GM12874 (cell line): ENCODE measurements around the gene CACNA2D4.

Experiments
- TF ChIP-seq, protein P1 (sequence below): IDR thresholded peaks from 2 replicates; pipeline ENCODE4 v1.5.1; 2011; ENCODE audit warnings: low read depth, mild to moderate bottlenecking, control low read depth, low read length, moderate library complexity; ENCODE audit not compliant: insufficient read depth

The CACNA2D4 gene

DNA sequence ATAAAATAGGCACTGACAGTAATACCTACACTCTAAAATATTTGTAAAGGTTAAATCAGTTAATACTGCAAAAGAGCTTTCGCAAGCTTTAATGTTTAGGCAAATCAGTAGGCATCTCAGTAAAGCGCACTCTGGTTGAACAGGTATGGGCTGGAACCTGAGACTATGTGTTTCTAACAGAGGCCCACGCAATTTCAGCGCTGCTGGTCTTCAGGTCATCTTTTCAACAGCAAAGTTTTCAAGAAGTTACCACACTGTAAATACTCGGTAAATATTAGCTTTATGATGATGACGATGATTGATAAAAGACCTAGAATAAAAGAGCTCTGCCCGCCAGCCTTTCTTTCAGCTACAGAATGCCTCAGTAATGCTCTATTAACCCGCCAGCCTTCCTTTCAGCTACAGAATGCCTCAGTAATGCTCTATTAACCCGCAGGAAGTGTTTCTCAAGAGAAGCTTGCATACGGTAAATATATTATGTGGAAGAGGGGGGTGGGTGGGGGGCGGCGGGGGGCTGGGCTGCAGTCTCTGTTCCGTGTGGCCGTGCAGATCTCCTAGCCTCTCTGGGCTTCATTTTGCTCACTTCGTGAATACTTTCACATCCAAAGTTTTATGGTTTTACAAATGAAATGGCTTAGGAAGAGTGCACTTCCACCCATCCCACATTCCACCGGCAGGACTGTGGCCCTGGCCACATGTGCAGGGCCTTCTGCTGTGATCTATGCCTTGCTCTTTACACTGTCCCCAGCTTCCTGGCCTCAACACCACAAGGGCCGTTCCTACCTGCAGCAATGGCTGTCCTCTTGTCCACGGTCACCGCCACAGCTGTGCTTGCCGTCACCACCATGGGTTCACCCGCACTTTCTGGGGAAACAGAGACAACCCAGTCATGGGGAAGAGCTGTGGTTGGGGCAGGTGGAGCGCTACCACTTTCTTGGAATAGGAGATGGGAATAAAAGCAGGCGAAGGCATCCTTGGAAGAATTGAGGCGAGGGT is 78.2 kb downstream of the CACNA2D4 start:
- TF ChIP-seq, protein P1, sequence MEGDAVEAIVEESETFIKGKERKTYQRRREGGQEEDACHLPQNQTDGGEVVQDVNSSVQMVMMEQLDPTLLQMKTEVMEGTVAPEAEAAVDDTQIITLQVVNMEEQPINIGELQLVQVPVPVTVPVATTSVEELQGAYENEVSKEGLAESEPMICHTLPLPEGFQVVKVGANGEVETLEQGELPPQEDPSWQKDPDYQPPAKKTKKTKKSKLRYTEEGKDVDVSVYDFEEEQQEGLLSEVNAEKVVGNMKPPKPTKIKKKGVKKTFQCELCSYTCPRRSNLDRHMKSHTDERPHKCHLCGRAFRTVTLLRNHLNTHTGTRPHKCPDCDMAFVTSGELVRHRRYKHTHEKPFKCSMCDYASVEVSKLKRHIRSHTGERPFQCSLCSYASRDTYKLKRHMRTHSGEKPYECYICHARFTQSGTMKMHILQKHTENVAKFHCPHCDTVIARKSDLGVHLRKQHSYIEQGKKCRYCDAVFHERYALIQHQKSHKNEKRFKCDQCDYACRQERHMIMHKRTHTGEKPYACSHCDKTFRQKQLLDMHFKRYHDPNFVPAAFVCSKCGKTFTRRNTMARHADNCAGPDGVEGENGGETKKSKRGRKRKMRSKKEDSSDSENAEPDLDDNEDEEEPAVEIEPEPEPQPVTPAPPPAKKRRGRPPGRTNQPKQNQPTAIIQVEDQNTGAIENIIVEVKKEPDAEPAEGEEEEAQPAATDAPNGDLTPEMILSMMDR = no peak

DNA sequence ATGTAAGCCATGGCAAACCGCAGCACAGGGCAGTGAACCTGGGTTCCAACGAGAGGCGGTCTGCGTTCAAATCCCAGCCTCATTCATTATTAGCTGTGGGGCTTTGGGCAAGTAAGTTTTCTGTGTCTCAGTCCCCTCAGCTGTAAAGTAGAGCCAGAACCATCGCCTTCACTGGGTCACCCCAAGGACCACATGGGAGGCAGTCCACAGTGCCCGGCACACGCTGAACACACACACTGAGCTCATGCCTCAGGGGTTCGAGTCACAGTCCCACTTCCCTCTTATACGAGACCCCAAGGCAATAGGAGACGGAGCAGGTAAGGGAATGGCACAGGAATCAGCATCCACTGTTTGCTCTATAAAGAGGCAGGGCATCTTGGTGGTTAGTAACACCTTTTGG is 79.0 kb downstream of the CACNA2D4 start:
- TF ChIP-seq, protein P1 = no peak

DNA sequence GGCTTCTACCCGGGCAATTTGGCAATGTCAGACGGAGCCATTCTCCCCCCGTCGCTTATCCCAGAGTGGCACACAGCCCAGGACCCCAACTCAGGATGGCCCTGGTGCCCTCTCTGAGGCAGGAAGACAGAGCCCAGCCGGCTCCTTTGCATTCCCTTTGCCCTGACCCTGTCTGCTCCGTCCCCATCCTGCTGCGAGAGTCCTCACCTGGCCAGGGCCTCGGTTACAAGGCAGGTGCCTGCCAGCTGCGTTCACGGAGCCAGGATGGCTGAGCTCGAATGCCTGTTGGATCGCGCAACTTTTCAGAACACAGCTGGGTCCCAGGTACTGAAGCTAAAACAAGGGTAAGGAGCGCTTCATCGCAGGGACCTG is 79.5 kb downstream of the CACNA2D4 start:
- TF ChIP-seq, protein P1 = no peak

DNA sequence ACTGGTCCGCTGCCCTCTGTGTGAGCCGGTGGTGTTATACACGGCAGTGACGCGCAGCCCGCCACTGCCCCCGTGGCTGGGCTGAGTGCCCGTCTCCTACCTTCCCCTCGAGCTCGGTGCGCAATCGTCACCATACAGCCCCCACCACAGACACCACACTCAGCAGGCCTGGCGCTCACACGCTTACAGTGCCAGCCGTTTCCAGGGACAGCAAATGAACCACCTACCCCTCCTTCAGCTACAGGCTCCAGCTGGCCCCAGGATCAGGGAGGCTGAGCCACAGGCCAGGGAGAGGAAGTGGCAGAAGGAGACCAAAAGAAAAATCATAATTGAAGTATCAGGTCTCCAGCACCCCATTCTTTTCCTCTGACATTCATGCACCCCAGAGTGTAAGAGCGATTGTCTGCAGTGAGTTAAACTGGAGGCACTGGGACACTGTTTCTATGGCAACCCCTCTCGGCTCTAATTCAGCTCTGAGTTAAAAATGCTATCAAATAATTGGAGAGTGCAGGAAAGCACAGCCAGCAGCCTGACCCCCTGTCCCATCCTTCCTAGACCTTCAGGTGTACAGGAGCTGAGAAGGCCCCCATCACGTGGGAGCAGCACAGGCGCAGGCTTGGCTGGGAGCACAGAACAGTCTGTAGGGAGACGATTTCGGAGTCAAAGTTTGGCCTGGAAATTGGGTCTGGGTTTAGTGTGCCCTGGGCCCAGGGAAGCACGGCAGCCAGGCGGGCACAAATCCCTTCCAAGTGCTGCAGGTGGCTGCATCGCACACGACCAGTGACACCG is 80.1 kb downstream of the CACNA2D4 start:
- TF ChIP-seq, protein P1 = no peak

DNA sequence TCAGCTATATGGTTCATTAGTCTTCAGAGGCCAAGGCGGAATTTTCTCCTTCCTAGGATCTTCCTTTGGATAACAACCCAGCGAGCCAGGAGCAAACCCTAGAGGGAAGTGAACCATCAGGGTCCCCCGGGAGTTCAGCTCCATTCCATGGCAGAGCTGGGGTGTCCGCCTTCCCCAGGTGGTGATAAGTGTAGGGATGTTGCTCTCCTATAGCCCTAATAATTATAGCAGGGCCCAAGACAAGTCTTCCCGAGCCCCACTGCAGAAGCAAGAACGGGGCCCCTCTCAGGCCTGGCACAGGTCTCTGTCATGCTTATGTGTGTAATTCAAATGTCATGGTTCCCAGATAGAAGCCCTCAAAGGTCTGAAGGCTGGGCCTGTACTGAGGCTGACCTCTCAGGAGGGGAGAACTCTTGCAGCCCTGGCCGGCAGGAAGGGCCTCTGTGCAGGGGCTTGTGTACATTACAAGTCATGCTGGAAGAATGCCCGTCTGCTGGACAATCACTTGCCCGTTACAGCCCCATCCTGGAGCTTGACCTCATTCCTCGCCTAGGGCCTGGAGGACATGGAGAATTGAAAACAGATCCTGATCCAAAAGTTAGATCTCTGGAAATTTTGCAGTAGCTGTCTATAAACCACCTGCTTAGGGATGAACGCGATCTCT is 80.8 kb downstream of the CACNA2D4 start:
- TF ChIP-seq, protein P1 = no peak

DNA sequence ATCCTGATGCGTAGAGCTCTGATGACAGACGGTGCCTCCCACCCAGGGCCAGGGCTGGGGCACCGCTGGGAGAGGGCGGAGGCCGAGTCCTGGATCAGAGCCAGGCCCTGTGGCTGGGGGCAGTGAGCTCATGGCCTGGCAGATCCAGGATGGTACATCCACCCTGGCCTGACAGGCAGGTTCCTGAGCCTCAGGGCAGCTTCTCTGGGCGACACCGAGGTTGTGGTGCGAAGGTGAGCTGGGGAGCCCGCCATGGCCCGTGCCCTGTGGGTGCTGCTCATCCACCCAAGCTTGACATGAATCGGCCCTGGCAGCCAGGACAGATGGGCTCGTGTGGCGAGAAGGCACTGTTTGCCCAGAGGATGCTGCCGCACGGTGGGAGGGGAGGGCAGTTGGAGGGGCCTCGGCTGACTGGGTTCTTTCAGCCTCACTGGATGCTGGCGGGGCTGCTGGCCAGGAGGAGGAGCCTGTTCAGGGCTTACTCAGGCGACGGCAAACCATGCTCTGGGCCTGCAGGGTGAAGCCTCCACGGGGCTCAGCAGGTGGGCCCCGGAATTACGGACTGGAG is 81.5 kb downstream of the CACNA2D4 start:
- TF ChIP-seq, protein P1 = no peak
